ENCODE data around the gene WASHC3. TPM values are rescaled to one million over a fixed set of nuclear protein-coding genes. Genes with fewer than 3 reads are reported as not detected.

WASHC3 gene
- total and polyA plus RNA-seq, 11 donors, result 34.8 to 65.5 (median 43.0) TPM

DNA sequence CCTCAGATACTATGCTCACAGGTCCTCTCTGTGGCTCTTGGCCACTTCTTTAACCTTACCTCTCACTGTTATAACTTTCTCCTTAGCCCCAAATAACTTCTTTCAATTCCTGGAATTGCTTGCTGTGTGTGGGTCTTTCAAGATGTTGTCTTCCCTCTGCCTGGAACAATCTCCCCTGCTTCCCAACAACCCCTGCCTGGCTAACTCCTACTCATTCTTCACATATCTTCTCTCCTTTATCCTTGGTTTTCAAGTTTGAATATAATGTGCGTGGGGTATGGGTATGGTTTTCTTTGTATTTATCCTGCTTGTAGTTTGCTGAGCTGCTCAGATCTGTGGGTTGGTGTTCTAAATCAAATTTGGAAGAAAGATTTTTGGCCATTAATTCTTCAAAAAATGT is 2.7 kb upstream of the WASHC3 start:
- DNase-seq, result no peak
- H3K27me3 ChIP-seq, result no peaks in the 10 kb centered on the region
- H3K9me3 ChIP-seq, result no peaks in the 10 kb centered on the region
- ATAC-seq, result no peak
- TF ChIP-seq, protein P1, sequence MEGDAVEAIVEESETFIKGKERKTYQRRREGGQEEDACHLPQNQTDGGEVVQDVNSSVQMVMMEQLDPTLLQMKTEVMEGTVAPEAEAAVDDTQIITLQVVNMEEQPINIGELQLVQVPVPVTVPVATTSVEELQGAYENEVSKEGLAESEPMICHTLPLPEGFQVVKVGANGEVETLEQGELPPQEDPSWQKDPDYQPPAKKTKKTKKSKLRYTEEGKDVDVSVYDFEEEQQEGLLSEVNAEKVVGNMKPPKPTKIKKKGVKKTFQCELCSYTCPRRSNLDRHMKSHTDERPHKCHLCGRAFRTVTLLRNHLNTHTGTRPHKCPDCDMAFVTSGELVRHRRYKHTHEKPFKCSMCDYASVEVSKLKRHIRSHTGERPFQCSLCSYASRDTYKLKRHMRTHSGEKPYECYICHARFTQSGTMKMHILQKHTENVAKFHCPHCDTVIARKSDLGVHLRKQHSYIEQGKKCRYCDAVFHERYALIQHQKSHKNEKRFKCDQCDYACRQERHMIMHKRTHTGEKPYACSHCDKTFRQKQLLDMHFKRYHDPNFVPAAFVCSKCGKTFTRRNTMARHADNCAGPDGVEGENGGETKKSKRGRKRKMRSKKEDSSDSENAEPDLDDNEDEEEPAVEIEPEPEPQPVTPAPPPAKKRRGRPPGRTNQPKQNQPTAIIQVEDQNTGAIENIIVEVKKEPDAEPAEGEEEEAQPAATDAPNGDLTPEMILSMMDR (IDR thresholded peaks at IDR 0.05), result no peak
- TF ChIP-seq POLR2A (IDR thresholded peaks at IDR 0.05), result no peak
- peaks cover 0 to 19% (median 5%) of the 10 kb centered on the region in 12 donors for H3K4me1 ChIP-seq
- intact Hi-C loops (cut with DNase I), result loop anchor here in 5 of 10 donors (5.0 to 10.0 kb wide), 4 partner anchors 53 to 187 kb away; partner anchors contain the start of genes NUP37 (in 2 of the 5), PARPBP (in 2 of the 5) and DRAM1 (in 1 of the 5)
- H3K27ac ChIP-seq, result no peak overlapping the region
- 76 to 89% (median 85%) methylated on average over 1 of the region's 1 CpG for WGBS, 4 donors
- H3K36me3 ChIP-seq, result peaks cover 0 to 8% (median 2%) of the 10 kb centered on the region in 9 donors
- no peak overlapping the region for H3K4me3 ChIP-seq

DNA sequence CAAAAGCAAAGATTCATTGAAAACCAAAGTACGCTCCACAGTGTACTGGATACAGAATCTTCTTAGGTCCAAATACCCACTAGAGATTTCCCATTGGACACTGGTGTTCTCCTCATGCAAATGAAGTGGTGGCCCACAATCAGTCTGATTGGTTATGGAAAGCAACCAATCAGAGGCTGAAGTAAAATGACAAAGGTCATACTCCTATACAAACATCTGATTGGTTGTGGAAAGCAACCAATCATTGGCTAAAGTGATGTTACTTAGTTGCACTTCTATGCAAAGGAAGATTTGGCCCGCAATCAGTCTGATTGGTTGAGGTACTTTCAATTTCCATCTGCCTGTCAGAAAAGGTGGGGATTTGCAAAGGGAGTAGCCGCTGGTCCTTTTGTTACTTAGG is 1.3 kb upstream of the WASHC3 start:
- Histone ChIP-seq H3K4me1 (peaks cover 0 to 13% (median 4%) of the 10 kb centered on the region in 12 donors), H3K9me3 (no peaks in the 10 kb centered on the region), H3K27me3 (no peaks in the 10 kb centered on the region), H3K4me3 (no peak overlapping the region), H3K27ac (no peak overlapping the region), H3K36me3 (peaks cover 0 to 22% (median 16%) of the 10 kb centered on the region in 9 donors)
- TF ChIP-seq POLR2A (IDR thresholded peaks at IDR 0.05), result no peak
- TF ChIP-seq, protein P1 (IDR thresholded peaks at IDR 0.05), result no peak
- intact Hi-C loops (cut with DNase I), result loop anchor here in 7 of 10 donors (2.0 to 10.0 kb wide), 6 partner anchors 54 to 186 kb away; partner anchors contain the start of genes NUP37 (in 3 of the 7), PARPBP (in 3 of the 7) and DRAM1 (in 1 of the 7)
- no peak for DNase-seq
- no peak for ATAC-seq
- 93 to 99% (median 96%) methylated on average over 3 of the region's 3 CpGs for WGBS, 4 donors

DNA sequence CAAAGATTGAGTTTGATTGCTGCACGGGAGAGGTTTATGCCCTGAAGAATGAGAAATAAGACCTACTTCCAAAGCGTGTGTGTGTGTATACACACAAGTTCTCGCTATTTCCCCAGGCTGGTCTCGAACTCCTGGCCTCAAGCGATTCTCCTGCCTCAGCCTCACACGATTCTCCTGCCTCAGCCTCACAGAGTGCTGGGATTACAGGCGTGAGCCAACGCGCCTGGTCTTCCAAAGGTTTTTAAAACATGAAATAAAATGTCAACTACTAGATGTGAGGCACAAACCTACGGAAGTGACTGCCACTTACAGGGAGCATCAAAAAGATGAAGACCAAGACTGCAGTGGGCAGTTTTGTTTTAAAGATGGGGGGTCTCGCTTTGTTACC is 622 bp upstream of the WASHC3 start:
- no peak for ATAC-seq
- intact Hi-C loops (cut with DNase I), result loop anchor here in 7 of 10 donors (2.0 to 10.0 kb wide), 6 partner anchors 55 to 185 kb away; partner anchors contain the start of genes NUP37 (in 3 of the 7), PARPBP (in 3 of the 7) and DRAM1 (in 1 of the 7)
- H3K27ac ChIP-seq, result peak overlapping the region in 4 of 12 donors; percentile 87 to 94 (median 92)
- H3K4me3 ChIP-seq, result peak overlapping the region in 9 of 12 donors; percentile 60 to 93 (median 88)
- H3K4me1 ChIP-seq, result peaks cover 0 to 13% (median under 1%) of the 10 kb centered on the region in 12 donors
- H3K9me3 ChIP-seq, result no peaks in the 10 kb centered on the region
- H3K27me3 ChIP-seq, result no peaks in the 10 kb centered on the region
- DNase-seq, result no peak
- WGBS, 4 donors, result 82 to 86% (median 84%) methylated on average over 11 of the region's 11 CpGs
- peaks cover 0 to 27% (median 23%) of the 10 kb centered on the region in 9 donors for H3K36me3 ChIP-seq
- TF ChIP-seq POLR2A (IDR thresholded peaks at IDR 0.05), result no peak
- TF ChIP-seq, protein P1 (IDR thresholded peaks at IDR 0.05), result no peak

DNA sequence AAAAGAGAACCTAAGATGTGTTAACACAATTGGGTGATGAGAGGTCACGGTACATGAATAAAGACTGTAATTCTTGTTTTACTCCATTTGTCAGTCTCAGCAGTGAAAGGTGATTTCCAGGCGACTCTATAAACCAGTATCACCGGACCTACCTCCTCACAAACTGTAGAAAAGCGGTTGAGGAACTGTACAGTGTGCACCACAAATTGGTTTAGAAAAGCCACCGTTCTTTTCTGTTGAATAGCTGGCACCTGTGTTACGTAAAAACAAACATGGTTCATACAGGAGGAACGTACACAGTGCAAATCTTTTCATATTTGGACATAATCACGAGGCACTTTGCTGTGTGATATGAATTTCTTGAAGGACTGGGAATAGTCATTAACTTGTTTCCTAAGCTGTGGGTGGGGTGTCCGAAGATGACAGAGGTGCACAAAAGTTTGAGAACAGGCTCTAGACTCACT is 663 bp downstream of the WASHC3 start:
- intact Hi-C loops (cut with DNase I), result loop anchor here in 5 of 10 donors (5.0 to 10.0 kb wide), 4 partner anchors 56 to 184 kb away; partner anchors contain the start of genes NUP37 (in 2 of the 5), PARPBP (in 2 of the 5) and DRAM1 (in 1 of the 5)
- Histone ChIP-seq H3K4me1 (peaks cover 0 to 13% (median 0%) of the 10 kb centered on the region in 12 donors), H3K9me3 (no peaks in the 10 kb centered on the region), H3K36me3 (peaks cover 0 to 40% (median 35%) of the 10 kb centered on the region in 9 donors), H3K27ac (peak overlapping the region; percentile 61 to 94 (median 89)), H3K4me3 (peak overlapping the region; percentile 60 to 93 (median 86)), H3K27me3 (no peaks in the 10 kb centered on the region)
- peak in 2 of 4 donors; percentile 5 for ATAC-seq
- DNase-seq, result no peak
- TF ChIP-seq, protein P1 (IDR thresholded peaks at IDR 0.05), result no peak
- no peak for TF ChIP-seq POLR2A (IDR thresholded peaks at IDR 0.05)
- WGBS, 4 donors, result 34 to 43% (median 41%) methylated on average over 9 of the region's 9 CpGs

All from heart left ventricle (tissue), 16 donors.